ENCODE measurements around the gene RNF25. TPM values are rescaled to one million over a fixed set of nuclear protein-coding genes. Genes with fewer than 3 reads are reported as not detected.

RNF25 gene
- total and polyA plus RNA-seq, 2 experiments from 2014 or later = 18.3 to 22.2 TPM

DNA sequence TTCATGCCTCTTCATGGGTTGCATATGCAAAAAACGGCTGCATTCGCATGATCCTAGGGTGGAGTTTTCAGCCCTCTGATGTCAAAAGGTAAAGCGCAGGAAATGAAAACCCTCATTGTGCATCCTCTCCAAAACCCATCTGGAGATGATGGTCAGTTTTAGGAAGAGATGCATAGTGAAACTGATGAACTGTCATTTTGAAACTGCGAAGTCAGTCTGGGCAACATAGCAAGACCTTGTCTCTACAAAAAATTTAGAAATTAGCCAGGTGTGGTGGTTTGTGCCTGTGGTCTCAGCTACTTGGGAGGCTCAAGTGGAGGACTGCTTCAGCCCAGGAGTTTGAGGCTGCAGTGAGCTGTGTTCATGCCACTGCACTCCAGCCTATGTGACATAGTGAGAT lies 36.3 kb upstream of the RNF25 start:
- Histone ChIP-seq H3K9me2 (ENCODE audit: insufficient read depth) (no peaks in the 10 kb centered on the region), H3K27me3 (ENCODE audit: insufficient read depth) (no peaks in the 10 kb centered on the region), H3K79me2 (replicated peaks; ENCODE audit: insufficient read depth) (peaks cover 20% of the 10 kb centered on the region), H4K20me1 (replicated peaks; ENCODE audit: insufficient read depth) (peaks cover 4% of the 10 kb centered on the region; the same call in 1 of the 2 replicates), H3K4me1 (ENCODE audit: insufficient read depth) (peaks cover 7% of the 10 kb centered on the region; the same call in 1 of the 2 replicates), H3K27ac (ENCODE audit: low read depth) (no peak overlapping the region), H3K36me3 (ENCODE audit: insufficient read depth) (no peaks in the 10 kb centered on the region), H2AFZ (no peak overlapping the region), H3K4me3 (no peak overlapping the region), H3K4me2 (no peak overlapping the region), H3F3A (replicated peaks; ENCODE audit: low read depth) (no peaks in the 10 kb centered on the region)
- TF ChIP-seq ZNF331 (CRISPR knock-in tag; IDR thresholded peaks at IDR 0.05; ENCODE audit: low read depth) (no peak), JUNB (IDR thresholded peaks at IDR 0.05; ENCODE audit: unreplicated experiment) (no peak), POLR2AphosphoS5 (IDR thresholded peaks at IDR 0.05; ENCODE audit: low read depth) (no peak), EZH2phosphoT487 (IDR thresholded peaks at IDR 0.05; ENCODE audit: unreplicated experiment) (no peak)
- Mint-ChIP-seq H3K9me3 (peaks cover 4% of the 10 kb centered on the region; the same call in 1 of the 3 replicates), H3K27me3 (ENCODE audit: insufficient read depth, low read depth, poor library complexity) (peaks cover 11% of the 10 kb centered on the region), H3K36me3 (ENCODE audit: low read depth) (no peaks in the 10 kb centered on the region; the same call in 2 of the 3 replicates), H3K4me1 (peaks cover 12% of the 10 kb centered on the region), H3K4me3 (no peak overlapping the region), H3K27ac (no peak overlapping the region)
- no peak for DNase-seq (ENCODE audit: low spot score)
- ATAC-seq = no peak

DNA sequence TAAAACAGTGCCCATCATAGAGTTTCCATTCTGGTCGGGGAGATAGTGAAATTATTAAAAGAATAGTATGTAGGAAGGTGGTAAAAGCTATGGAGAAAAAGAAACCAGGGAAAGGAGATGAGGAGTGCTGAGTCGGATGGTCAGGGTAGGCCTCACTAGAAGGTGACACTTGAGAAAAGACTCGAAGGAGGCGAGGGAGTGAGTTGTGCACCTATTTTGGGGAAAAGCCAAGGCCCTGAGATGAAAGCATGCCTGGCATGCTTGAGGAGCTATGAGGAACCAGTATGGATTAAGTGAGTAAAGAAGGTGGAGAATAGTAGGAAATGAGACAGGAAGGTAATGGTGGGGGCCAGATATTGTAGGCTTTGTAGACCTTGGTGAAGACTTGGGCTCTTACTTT lies 31.5 kb upstream of the RNF25 start:
- no peak for ATAC-seq

More for the DNA sequence above, 31.5 kb upstream of the RNF25 start:
- H3K4me2 ChIP-seq = no peak overlapping the region
- Mint-ChIP-seq H3K27ac (0 out of 2 replicates have a peak overlapping the region, but pooled peaks have one; percentile 14), H3K36me3 (ENCODE audit: low read depth) (peaks cover 7% of the 10 kb centered on the region; the same call in 2 of the 3 replicates), H3K27me3 (ENCODE audit: insufficient read depth, low read depth, poor library complexity) (peaks cover 2% of the 10 kb centered on the region), H3K4me1 (peaks cover 6% of the 10 kb centered on the region; the same call in 2 of the 3 replicates), H3K4me3 (no peak overlapping the region), H3K9me3 (peaks cover 4% of the 10 kb centered on the region; the same call in 1 of the 3 replicates)
- H3F3A ChIP-seq (replicated peaks; ENCODE audit: low read depth) = no peaks in the 10 kb centered on the region
- no peaks in the 10 kb centered on the region; the same call in 1 of the 2 replicates for H3K36me3 ChIP-seq (ENCODE audit: insufficient read depth)
- DNase-seq (ENCODE audit: low spot score) = no peak
- H3K4me1 ChIP-seq (ENCODE audit: insufficient read depth) = no peaks in the 10 kb centered on the region
- H2AFZ ChIP-seq = no peak overlapping the region
- no peak overlapping the region for H3K27ac ChIP-seq (ENCODE audit: low read depth)
- H3K79me2 ChIP-seq (replicated peaks; ENCODE audit: insufficient read depth) = no peaks in the 10 kb centered on the region
- TF ChIP-seq EZH2phosphoT487 (IDR thresholded peaks at IDR 0.05; ENCODE audit: unreplicated experiment) = no peak
- TF ChIP-seq, protein P1, sequence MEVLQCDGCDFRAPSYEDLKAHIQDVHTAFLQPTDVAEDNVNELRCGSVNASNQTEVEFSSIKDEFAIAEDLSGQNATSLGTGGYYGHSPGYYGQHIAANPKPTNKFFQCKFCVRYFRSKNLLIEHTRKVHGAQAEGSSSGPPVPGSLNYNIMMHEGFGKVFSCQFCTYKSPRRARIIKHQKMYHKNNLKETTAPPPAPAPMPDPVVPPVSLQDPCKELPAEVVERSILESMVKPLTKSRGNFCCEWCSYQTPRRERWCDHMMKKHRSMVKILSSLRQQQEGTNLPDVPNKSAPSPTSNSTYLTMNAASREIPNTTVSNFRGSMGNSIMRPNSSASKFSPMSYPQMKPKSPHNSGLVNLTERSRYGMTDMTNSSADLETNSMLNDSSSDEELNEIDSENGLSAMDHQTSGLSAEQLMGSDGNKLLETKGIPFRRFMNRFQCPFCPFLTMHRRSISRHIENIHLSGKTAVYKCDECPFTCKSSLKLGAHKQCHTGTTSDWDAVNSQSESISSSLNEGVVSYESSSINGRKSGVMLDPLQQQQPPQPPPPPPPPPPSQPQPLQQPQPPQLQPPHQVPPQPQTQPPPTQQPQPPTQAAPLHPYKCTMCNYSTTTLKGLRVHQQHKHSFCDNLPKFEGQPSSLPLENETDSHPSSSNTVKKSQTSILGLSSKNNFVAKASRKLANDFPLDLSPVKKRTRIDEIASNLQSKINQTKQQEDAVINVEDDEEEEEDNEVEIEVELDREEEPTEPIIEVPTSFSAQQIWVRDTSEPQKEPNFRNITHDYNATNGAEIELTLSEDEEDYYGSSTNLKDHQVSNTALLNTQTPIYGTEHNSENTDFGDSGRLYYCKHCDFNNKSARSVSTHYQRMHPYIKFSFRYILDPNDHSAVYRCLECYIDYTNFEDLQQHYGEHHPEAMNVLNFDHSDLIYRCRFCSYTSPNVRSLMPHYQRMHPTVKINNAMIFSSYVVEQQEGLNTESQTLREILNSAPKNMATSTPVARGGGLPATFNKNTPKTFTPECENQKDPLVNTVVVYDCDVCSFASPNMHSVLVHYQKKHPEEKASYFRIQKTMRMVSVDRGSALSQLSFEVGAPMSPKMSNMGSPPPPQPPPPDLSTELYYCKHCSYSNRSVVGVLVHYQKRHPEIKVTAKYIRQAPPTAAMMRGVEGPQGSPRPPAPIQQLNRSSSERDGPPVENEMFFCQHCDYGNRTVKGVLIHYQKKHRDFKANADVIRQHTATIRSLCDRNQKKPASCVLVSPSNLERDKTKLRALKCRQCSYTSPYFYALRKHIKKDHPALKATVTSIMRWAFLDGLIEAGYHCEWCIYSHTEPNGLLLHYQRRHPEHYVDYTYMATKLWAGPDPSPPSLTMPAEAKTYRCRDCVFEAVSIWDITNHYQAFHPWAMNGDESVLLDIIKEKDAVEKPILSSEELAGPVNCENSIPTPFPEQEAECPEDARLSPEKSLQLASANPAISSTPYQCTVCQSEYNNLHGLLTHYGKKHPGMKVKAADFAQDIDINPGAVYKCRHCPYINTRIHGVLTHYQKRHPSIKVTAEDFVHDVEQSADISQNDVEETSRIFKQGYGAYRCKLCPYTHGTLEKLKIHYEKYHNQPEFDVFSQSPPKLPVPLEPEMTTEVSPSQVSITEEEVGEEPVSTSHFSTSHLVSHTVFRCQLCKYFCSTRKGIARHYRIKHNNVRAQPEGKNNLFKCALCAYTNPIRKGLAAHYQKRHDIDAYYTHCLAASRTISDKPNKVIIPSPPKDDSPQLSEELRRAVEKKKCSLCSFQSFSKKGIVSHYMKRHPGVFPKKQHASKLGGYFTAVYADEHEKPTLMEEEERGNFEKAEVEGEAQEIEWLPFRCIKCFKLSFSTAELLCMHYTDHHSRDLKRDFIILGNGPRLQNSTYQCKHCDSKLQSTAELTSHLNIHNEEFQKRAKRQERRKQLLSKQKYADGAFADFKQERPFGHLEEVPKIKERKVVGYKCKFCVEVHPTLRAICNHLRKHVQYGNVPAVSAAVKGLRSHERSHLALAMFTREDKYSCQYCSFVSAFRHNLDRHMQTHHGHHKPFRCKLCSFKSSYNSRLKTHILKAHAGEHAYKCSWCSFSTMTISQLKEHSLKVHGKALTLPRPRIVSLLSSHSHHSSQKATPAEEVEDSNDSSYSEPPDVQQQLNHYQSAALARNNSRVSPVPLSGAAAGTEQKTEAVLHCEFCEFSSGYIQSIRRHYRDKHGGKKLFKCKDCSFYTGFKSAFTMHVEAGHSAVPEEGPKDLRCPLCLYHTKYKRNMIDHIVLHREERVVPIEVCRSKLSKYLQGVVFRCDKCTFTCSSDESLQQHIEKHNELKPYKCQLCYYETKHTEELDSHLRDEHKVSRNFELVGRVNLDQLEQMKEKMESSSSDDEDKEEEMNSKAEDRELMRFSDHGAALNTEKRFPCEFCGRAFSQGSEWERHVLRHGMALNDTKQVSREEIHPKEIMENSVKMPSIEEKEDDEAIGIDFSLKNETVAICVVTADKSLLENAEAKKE (CRISPR knock-in tag; IDR thresholded peaks at IDR 0.05) = no peak
- TF ChIP-seq, protein P2, sequence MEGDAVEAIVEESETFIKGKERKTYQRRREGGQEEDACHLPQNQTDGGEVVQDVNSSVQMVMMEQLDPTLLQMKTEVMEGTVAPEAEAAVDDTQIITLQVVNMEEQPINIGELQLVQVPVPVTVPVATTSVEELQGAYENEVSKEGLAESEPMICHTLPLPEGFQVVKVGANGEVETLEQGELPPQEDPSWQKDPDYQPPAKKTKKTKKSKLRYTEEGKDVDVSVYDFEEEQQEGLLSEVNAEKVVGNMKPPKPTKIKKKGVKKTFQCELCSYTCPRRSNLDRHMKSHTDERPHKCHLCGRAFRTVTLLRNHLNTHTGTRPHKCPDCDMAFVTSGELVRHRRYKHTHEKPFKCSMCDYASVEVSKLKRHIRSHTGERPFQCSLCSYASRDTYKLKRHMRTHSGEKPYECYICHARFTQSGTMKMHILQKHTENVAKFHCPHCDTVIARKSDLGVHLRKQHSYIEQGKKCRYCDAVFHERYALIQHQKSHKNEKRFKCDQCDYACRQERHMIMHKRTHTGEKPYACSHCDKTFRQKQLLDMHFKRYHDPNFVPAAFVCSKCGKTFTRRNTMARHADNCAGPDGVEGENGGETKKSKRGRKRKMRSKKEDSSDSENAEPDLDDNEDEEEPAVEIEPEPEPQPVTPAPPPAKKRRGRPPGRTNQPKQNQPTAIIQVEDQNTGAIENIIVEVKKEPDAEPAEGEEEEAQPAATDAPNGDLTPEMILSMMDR (conservative IDR thresholded peaks at IDR 0.05; ENCODE audit: low read depth in 2 of 2) = no peak
- TF ChIP-seq NANOG (IDR thresholded peaks at IDR 0.05; ENCODE audit: borderline replicate concordance) = no peak
- TF ChIP-seq ZNF331 (CRISPR knock-in tag; IDR thresholded peaks at IDR 0.05; ENCODE audit: low read depth) = no peak
- no peak for TF ChIP-seq JUNB (IDR thresholded peaks at IDR 0.05; ENCODE audit: unreplicated experiment)
- TF ChIP-seq ZNF114 (CRISPR knock-in tag; IDR thresholded peaks at IDR 0.05) = no peak
- TF ChIP-seq, protein P3, sequence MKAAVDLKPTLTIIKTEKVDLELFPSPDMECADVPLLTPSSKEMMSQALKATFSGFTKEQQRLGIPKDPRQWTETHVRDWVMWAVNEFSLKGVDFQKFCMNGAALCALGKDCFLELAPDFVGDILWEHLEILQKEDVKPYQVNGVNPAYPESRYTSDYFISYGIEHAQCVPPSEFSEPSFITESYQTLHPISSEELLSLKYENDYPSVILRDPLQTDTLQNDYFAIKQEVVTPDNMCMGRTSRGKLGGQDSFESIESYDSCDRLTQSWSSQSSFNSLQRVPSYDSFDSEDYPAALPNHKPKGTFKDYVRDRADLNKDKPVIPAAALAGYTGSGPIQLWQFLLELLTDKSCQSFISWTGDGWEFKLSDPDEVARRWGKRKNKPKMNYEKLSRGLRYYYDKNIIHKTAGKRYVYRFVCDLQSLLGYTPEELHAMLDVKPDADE (IDR thresholded peaks at IDR 0.05) = no peak
- TF ChIP-seq POLR2AphosphoS5 (IDR thresholded peaks at IDR 0.05; ENCODE audit: low read depth) = no peak
- H3K27me3 ChIP-seq (ENCODE audit: insufficient read depth) = no peaks in the 10 kb centered on the region
- no peak overlapping the region for H3K4me3 ChIP-seq
- no peaks in the 10 kb centered on the region for H3K9me2 ChIP-seq (ENCODE audit: insufficient read depth)
- no peaks in the 10 kb centered on the region for H4K20me1 ChIP-seq (replicated peaks; ENCODE audit: insufficient read depth)

Measured in GM23338 (cell line).